Hepatocyte (in vitro differentiated cells): ENCODE data around the gene CYP4A11.
"Not testable (repeated sequence)": the region's sequence is repeated elsewhere in the genome, so short reads cannot be mapped to it uniquely, and the experiment has no call there.

Experiments used
- CTCF ChIP-seq: fragments of 200-600 bp; sonication (generic); IDR thresholded peaks from 2 replicates; pipeline ENCODE4 v1.5.1; 2016; ENCODE audit warnings: antibody characterized with exemption, mild to moderate bottlenecking; ENCODE audit not compliant: poor library complexity
- EZH2 ChIP-seq: fragments of 200-600 bp; sonication (generic); IDR thresholded peaks from 2 replicates; pipeline ENCODE4 v1.6.1; 2016; ENCODE audit warnings: antibody characterized with exemption, mild to moderate bottlenecking, borderline replicate concordance

- TF ChIP-seq EZH2, CTCF: not testable (repeated sequence)
These were observed 9.3 kb downstream of the CYP4A11 start for GRCh38 chr1:46932020-46932419.
